Measurements from ENCODE around the gene CPNE8. TPM values are rescaled to one million over a fixed set of nuclear protein-coding genes. Genes with fewer than 3 reads are reported as not detected.

CPNE8 gene
- total and polyA plus RNA-seq, 9 donors = 4.6 to 16.1 (median 9.5) TPM

GRCh38 chr12:38926501-38926900 lies 21.1 kb upstream of the CPNE8 start:
- WGBS, 3 donors = 47 to 54% (median 48%) methylated on average over 1 of the region's 1 CpG

DNA sequence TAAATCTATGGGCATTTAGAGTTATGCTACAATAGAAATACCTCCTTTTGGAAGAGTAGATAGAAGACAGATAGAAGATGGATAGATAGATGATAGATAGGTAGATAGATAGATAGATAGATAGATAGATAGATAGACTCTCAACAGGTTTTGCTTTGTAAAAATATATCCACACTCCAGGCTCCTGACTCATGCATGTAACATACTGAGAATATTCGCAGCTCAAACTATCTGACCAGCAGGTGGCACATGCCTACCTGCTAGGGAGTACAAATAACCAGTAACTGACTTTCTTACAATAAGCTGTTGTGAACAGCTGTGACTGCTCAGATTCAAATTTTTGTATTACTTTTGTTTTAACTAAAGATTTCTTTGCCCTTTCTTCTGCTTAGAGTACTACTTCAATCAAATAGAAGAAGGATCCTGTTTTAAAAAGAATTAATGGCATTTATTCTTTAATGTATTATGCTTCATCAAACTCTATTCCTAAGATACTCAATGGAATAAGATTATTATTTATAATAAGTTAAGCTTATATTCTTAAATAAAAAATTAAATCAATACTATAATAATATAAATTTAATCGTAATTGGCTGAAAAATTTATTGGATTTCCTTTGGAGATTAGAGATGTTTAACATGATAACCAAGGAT lies 15.8 kb upstream of the CPNE8 start:
- DNase-seq = no peak
- Histone ChIP-seq H3K4me1 (ENCODE audit: insufficient read depth) (no peaks in the 10 kb centered on the region), H3K9me3 (no peaks in the 10 kb centered on the region), H3K27ac (no peak overlapping the region), H3K36me3 (no peaks in the 10 kb centered on the region), H3K4me3 (no peak overlapping the region), H3K27me3 (no peaks in the 10 kb centered on the region)
- WGBS, 3 donors = 17 to 28% (median 24%) methylated on average over 2 of the region's 2 CpGs
- intact Hi-C loops (cut with DNase I) = no loop called here
- no peak for TF ChIP-seq CTCF (IDR thresholded peaks at IDR 0.05)
- no peak for TF ChIP-seq POLR2A (IDR thresholded peaks at IDR 0.05)
- TF ChIP-seq EP300 (IDR thresholded peaks at IDR 0.05) = no peak

More at GRCh38 chr12:38926501-38926900, 21.1 kb upstream of the CPNE8 start:
- intact Hi-C loops (cut with DNase I) = no loop called here
- H3K9me3 ChIP-seq = no peaks in the 10 kb centered on the region
- no peak overlapping the region for H3K27ac ChIP-seq
- TF ChIP-seq EP300 (IDR thresholded peaks at IDR 0.05) (no peak), POLR2A (IDR thresholded peaks at IDR 0.05) (no peak), CTCF (IDR thresholded peaks at IDR 0.05) (no peak)
- H3K36me3 ChIP-seq = no peaks in the 10 kb centered on the region
- H3K27me3 ChIP-seq = no peaks in the 10 kb centered on the region
- DNase-seq = no peak
- no peaks in the 10 kb centered on the region for H3K4me1 ChIP-seq (ENCODE audit: insufficient read depth)
- no peak overlapping the region for H3K4me3 ChIP-seq

DNA sequence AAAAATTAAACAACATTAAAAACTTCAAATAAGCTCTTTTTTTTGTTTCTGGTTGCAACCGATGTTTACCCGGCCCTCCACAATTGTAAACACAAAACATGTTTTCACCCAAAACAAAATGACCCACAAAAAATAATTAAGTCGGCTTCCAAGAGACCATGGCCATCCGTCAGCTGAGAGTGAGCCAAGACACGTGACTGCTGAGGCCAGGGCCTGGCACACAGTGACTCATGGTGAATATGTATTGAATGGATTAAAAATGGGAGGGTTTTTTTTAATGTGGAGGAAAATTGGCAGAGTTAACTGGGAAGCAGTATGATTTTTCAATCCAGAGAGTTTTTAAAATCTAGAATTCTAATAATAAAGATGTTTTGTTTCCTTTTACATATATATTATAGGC lies 13.8 kb upstream of the CPNE8 start:
- no peaks in the 10 kb centered on the region for H3K27me3 ChIP-seq
- H3K9me3 ChIP-seq = no peaks in the 10 kb centered on the region
- no peaks in the 10 kb centered on the region for H3K36me3 ChIP-seq
- TF ChIP-seq CTCF (IDR thresholded peaks at IDR 0.05) (no peak), POLR2A (IDR thresholded peaks at IDR 0.05) (no peak), EP300 (IDR thresholded peaks at IDR 0.05) (no peak)
- no peaks in the 10 kb centered on the region for H3K4me1 ChIP-seq (ENCODE audit: insufficient read depth)
- no peak overlapping the region for H3K27ac ChIP-seq
- no peak overlapping the region for H3K4me3 ChIP-seq
- no peak for DNase-seq
- intact Hi-C loops (cut with DNase I) = no loop called here
- WGBS, 3 donors = 68 to 82% (median 72%) methylated on average over 5 of the region's 5 CpGs

- 31 to 52% (median 37%) methylated on average over 3 of the region's 3 CpGs for WGBS, 3 donors
- intact Hi-C loops (cut with DNase I) = no loop called here
Observed at GRCh38 chr12:38915429-38916182, 10.2 kb upstream of the CPNE8 start.

More at GRCh38 chr12:38915429-38916182, 10.2 kb upstream of the CPNE8 start:
- Histone ChIP-seq H3K4me1 (ENCODE audit: insufficient read depth) (no peaks in the 10 kb centered on the region), H3K27ac (no peak overlapping the region), H3K27me3 (no peaks in the 10 kb centered on the region), H3K36me3 (no peaks in the 10 kb centered on the region), H3K4me3 (no peak overlapping the region), H3K9me3 (no peaks in the 10 kb centered on the region)
- TF ChIP-seq EP300 (IDR thresholded peaks at IDR 0.05) = no peak
- no peak for TF ChIP-seq POLR2A (IDR thresholded peaks at IDR 0.05)
- no peak for TF ChIP-seq CTCF (IDR thresholded peaks at IDR 0.05)
- no peak for DNase-seq

All from ovary (tissue), 9 donors.